ENCODE results near the gene APOB.

Gene APOB

DNA sequence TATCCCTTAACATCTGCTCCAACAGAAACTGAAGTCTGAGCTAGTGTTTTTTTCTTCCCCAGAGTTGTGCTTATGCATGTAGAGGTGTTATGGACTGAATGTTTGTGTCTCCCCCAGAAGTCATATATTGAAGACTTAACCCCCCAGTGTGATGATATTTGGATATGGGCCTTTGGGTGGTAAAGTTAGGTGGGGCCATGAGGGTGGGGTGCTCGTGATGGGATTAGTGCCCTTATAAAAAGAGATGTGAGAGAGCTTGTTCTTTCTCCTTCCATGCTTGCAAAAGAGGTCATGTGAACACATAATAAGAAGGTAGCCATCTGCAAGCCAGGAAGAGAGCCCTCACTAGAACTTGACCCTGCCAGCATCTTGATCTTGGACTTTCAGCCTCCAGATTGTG, 34.4 kb upstream of the APOB start:
- no peak for TF ChIP-seq POLR2AphosphoS5 (IDR thresholded peaks at IDR 0.05; ENCODE audit: low read depth, low read length)
- TF ChIP-seq SIN3A (IDR thresholded peaks at IDR 0.05; ENCODE audit: borderline replicate concordance, insufficient read depth, low read length): no peak
- TF ChIP-seq FOXP2 (optimal IDR thresholded peaks at IDR 0.05; ENCODE audit: borderline replicate concordance, extremely low read depth, extremely low read length, insufficient read depth): no peak
- TF ChIP-seq, protein P1, sequence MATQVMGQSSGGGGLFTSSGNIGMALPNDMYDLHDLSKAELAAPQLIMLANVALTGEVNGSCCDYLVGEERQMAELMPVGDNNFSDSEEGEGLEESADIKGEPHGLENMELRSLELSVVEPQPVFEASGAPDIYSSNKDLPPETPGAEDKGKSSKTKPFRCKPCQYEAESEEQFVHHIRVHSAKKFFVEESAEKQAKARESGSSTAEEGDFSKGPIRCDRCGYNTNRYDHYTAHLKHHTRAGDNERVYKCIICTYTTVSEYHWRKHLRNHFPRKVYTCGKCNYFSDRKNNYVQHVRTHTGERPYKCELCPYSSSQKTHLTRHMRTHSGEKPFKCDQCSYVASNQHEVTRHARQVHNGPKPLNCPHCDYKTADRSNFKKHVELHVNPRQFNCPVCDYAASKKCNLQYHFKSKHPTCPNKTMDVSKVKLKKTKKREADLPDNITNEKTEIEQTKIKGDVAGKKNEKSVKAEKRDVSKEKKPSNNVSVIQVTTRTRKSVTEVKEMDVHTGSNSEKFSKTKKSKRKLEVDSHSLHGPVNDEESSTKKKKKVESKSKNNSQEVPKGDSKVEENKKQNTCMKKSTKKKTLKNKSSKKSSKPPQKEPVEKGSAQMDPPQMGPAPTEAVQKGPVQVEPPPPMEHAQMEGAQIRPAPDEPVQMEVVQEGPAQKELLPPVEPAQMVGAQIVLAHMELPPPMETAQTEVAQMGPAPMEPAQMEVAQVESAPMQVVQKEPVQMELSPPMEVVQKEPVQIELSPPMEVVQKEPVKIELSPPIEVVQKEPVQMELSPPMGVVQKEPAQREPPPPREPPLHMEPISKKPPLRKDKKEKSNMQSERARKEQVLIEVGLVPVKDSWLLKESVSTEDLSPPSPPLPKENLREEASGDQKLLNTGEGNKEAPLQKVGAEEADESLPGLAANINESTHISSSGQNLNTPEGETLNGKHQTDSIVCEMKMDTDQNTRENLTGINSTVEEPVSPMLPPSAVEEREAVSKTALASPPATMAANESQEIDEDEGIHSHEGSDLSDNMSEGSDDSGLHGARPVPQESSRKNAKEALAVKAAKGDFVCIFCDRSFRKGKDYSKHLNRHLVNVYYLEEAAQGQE (IDR thresholded peaks at IDR 0.05; ENCODE audit: insufficient read depth in 1 of 2, low read depth in 2 of 2, low read length in 2 of 2): no peak
- no peak for TF ChIP-seq TAF1 (IDR thresholded peaks at IDR 0.05; ENCODE audit: borderline replicate concordance, insufficient read depth, low read length)

DNA sequence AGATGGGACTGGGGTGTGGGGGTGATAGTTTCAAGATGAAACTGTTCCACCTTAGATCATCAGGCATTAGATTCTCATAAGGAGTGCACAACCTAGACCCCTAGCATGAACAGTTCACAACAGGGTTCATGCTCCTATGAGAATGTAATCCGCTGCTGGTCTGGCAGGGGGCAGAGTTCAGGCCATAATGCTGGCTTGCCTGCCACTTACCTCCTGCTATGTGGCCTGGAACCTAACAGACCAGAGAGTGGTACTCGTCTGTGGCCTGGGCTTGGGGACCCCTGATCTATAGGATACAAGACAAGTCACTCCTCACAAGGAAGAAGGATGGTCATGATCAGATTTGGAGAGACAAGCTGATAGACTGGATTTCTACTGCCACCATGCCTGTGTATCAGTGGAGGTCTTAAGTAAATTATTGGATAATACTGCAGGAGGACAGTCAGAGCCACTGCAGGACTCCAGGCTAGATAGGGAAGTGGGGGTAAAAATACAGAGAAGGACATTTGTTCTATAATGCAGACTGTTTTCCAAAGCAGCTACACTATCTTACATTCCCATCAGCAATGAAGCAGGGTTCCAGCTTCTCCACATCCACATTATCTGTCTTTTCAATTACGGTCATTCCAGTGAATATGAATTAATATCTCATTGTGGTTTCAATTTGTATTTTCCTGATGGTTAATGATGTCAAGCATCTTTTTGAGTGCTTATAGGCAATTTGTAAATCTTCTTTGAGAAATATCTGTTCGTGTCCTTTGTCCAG, 28.8 kb upstream of the APOB start:
- TF ChIP-seq POLR2AphosphoS5 (IDR thresholded peaks at IDR 0.05; ENCODE audit: low read depth, low read length) (no peak), FOXP2 (optimal IDR thresholded peaks at IDR 0.05; ENCODE audit: borderline replicate concordance, extremely low read depth, extremely low read length, insufficient read depth) (no peak), SIN3A (IDR thresholded peaks at IDR 0.05; ENCODE audit: borderline replicate concordance, insufficient read depth, low read length) (no peak), TAF1 (IDR thresholded peaks at IDR 0.05; ENCODE audit: borderline replicate concordance, insufficient read depth, low read length) (no peak)
- TF ChIP-seq, protein P1 (IDR thresholded peaks at IDR 0.05; ENCODE audit: insufficient read depth in 1 of 2, low read depth in 2 of 2, low read length in 2 of 2): no peak

DNA sequence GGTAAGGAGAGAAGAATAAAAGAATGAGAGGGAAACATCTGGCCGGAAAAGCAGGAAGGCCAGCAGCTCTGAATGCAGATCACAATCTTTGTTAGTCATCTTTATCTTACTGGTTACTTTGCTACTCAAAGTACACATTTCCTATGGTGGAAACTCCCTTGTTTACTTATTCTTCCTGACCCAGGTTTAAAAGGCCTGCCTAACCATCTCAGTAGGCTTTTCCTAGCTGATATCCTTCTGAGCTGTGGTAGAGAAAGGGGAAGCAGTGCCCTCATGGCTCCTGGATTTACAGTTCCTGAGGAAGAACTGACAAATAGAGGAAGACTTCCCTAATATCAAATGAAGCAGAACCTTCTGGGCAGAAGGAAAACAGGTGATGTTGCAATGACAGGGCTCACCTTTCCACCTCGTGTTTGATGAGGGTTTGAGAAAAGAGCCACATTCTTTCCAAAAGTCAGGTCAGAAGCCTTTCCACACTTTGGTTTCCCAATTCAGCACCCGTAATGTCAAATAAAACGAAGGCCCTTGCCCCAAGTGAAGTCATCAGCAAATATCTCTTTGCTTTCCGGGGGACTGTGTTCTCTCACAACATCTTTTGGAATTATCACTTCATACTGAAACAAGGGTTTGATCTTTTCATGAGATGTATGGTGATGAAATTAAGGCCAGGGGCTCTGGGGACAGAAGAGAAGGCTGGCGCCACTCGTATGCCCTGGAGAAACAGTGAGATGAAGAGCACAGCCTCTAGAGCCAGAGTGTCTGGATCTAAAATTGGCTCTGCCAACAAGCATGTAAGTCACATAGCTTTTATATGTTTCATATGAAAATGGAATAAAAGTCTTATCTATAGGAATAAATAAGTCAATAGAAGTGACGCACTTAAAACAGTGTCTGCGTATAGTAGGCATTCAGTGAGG, 26.7 kb upstream of the APOB start:
- TF ChIP-seq TAF1 (IDR thresholded peaks at IDR 0.05; ENCODE audit: borderline replicate concordance, insufficient read depth, low read length) (no peak), SIN3A (IDR thresholded peaks at IDR 0.05; ENCODE audit: borderline replicate concordance, insufficient read depth, low read length) (no peak), FOXP2 (optimal IDR thresholded peaks at IDR 0.05; ENCODE audit: borderline replicate concordance, extremely low read depth, extremely low read length, insufficient read depth) (no peak), POLR2AphosphoS5 (IDR thresholded peaks at IDR 0.05; ENCODE audit: low read depth, low read length) (no peak)
- TF ChIP-seq, protein P1 (IDR thresholded peaks at IDR 0.05; ENCODE audit: insufficient read depth in 1 of 2, low read depth in 2 of 2, low read length in 2 of 2): no peak

DNA sequence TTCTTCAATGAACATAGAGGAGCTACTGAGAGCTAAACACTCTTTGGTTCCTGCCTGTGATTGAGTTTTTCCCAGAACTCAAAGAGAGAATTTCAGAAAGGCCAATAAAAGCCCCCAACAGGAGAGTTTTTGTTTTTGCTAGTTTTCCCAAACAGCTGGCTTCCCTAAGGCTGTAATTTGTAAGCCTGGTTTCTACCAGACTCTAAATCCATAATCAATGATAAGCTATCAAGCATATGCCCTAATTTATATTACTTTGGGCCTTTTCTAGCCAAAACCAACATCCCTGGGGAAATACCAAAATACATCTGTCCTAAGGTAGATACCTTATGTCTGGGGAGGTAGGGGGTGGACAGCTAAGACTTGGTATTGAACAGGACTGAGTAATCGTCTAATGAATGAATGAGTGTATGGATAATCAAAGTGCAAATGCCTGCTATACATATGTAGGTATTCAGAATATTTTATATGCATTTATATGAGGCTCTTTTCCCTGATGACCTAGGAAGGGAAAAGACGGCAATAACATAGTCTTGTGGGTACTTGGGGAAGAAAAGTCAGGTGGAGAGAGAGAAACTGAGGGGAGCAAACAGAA, 26.0 kb upstream of the APOB start:
- no peak for TF ChIP-seq FOXP2 (optimal IDR thresholded peaks at IDR 0.05; ENCODE audit: borderline replicate concordance, extremely low read depth, extremely low read length, insufficient read depth)
- TF ChIP-seq POLR2AphosphoS5 (IDR thresholded peaks at IDR 0.05; ENCODE audit: low read depth, low read length): no peak
- no peak for TF ChIP-seq TAF1 (IDR thresholded peaks at IDR 0.05; ENCODE audit: borderline replicate concordance, insufficient read depth, low read length)
- no peak for TF ChIP-seq SIN3A (IDR thresholded peaks at IDR 0.05; ENCODE audit: borderline replicate concordance, insufficient read depth, low read length)
- TF ChIP-seq, protein P1 (IDR thresholded peaks at IDR 0.05; ENCODE audit: insufficient read depth in 1 of 2, low read depth in 2 of 2, low read length in 2 of 2): no peak
